ENCODE results near the gene HM13. TPM values are rescaled to one million over a fixed set of nuclear protein-coding genes. Genes with fewer than 3 reads are reported as not detected.

HM13 gene
- total RNA-seq, 6 experiments from 2014 or later: 265 to 332 (median 284) TPM

DNA sequence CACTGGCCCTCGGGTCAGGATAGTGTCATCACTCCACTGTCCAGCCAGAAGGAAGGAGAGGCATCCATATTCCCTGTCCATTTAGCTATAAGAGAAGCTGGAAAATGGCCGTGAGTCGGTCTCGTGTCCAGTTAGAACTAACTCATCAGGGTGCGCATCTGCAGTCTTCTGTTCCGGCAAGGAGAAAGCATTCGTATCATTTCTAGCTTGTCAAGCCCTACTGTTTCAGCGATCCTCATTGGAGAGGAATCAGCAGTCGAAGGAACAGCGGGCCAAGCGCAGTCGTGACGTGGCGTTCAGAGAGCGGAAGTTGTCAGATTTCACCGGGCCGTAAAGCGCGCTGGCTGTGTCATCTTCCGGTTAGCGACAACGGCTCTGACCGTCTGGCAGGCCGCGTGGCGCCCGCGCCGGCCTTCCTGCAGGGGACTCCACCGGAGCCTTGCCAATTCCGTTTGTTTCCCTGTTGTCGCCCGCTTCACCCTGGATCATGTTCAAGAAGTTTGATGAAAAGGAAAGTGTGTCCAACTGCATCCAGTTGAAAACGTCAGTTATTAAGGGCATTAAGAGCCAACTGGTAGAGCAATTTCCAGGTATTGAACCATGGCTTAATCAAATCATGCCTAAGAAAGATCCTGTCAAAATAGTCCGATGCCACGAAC, 32.9 kb downstream of the HM13 start:
- 0 out of 2 replicates have a peak, but pooled peaks have one; percentile 10 for TF ChIP-seq CTCF (IDR thresholded peaks at IDR 0.05)
- H3K4me3 Mint-ChIP-seq: peak overlapping the region; percentile 91
- H3K9me3 Mint-ChIP-seq: 0 out of 2 replicates have a peak, but pooled peaks cover 3% of the 10 kb centered on the region
- DNase-seq: peak; percentile 84
- H3K4me1 Mint-ChIP-seq (ENCODE audit: low read depth): peaks cover 78% of the 10 kb centered on the region
- H3K27me3 Mint-ChIP-seq (ENCODE audit: insufficient read depth): peaks cover 17% of the 10 kb centered on the region
- H3K27ac Mint-ChIP-seq: peak overlapping the region; percentile 99
- peaks cover 67% of the 10 kb centered on the region for H3K36me3 Mint-ChIP-seq (ENCODE audit: low read depth)

DNA sequence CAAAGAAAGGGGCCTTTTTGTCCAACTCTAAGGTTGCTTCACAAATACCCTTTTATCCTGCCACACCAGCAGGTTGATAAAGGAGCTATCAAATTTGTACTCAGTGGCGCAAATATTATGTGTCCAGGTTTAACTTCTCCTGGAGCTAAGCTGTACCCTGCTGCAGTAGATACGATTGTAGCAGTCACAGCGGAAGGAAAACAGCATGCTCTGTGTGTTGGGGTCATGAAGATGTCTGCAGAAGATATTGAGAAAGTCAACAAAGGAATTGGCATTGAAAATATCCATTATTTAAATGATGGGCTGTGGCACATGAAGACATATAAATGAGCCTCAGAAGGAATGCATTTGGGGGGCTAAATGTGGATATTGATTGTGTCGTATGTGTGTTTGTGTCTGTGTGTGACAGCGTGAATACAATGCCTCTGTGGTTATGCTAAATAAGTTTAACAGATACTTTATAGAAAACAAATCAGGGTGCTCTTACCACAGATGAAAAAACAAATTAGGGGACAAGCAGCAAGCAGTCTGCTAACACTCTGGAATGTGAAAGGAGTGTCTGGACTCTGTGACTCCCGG, 33.6 kb downstream of the HM13 start:
- H3K36me3 Mint-ChIP-seq (ENCODE audit: low read depth): peaks cover 64% of the 10 kb centered on the region
- 0 out of 2 replicates have a peak, but pooled peaks cover 3% of the 10 kb centered on the region for H3K9me3 Mint-ChIP-seq
- H3K27ac Mint-ChIP-seq: peak overlapping the region; percentile 99
- peaks cover 14% of the 10 kb centered on the region for H3K27me3 Mint-ChIP-seq (ENCODE audit: insufficient read depth)
- DNase-seq: no peak
- no peak for TF ChIP-seq CTCF (IDR thresholded peaks at IDR 0.05)
- H3K4me3 Mint-ChIP-seq: peak overlapping the region; percentile 91
- H3K4me1 Mint-ChIP-seq (ENCODE audit: low read depth): peaks cover 74% of the 10 kb centered on the region

- peaks cover 60% of the 10 kb centered on the region for H3K36me3 Mint-ChIP-seq (ENCODE audit: low read depth)
- peak overlapping the region; percentile 91 for H3K4me3 Mint-ChIP-seq
- 0 out of 2 replicates have a peak, but pooled peaks cover 3% of the 10 kb centered on the region for H3K9me3 Mint-ChIP-seq
- TF ChIP-seq CTCF (IDR thresholded peaks at IDR 0.05): no peak
- H3K27ac Mint-ChIP-seq: peak overlapping the region; percentile 99
- H3K27me3 Mint-ChIP-seq (ENCODE audit: insufficient read depth): peaks cover 13% of the 10 kb centered on the region
- H3K4me1 Mint-ChIP-seq (ENCODE audit: low read depth): peaks cover 66% of the 10 kb centered on the region
- no peak for DNase-seq
Measured at GRCh38 chr20:31548820-31549512, 34.7 kb downstream of the HM13 start.

DNA sequence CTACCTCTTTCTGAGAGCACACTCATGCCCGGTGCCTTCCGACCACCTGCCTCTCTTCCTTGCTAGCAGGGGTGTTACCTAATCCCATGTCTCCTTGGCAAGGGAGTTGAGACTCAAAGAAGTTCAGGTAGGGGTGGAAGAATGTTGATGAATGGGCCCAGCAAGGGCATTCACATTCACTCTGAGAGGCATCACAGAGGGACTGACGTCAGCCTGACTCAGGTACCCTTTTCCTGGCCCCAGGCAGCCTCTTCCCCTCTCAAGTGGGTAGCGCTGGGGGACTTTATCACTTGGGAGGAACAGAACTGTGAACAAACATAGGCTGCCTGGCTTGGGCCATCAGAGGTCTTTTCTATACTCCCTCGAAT, 35.3 kb downstream of the HM13 start:
- peaks cover 61% of the 10 kb centered on the region for H3K4me1 Mint-ChIP-seq (ENCODE audit: low read depth)
- no peak for DNase-seq
- peaks cover 57% of the 10 kb centered on the region for H3K36me3 Mint-ChIP-seq (ENCODE audit: low read depth)
- H3K27me3 Mint-ChIP-seq (ENCODE audit: insufficient read depth): peaks cover 13% of the 10 kb centered on the region
- no peak for TF ChIP-seq CTCF (IDR thresholded peaks at IDR 0.05)
- peak overlapping the region; percentile 91; the same call in 1 of the 2 replicates for H3K4me3 Mint-ChIP-seq
- 0 out of 2 replicates have a peak, but pooled peaks cover 3% of the 10 kb centered on the region for H3K9me3 Mint-ChIP-seq
- H3K27ac Mint-ChIP-seq: peak overlapping the region; percentile 99

DNA sequence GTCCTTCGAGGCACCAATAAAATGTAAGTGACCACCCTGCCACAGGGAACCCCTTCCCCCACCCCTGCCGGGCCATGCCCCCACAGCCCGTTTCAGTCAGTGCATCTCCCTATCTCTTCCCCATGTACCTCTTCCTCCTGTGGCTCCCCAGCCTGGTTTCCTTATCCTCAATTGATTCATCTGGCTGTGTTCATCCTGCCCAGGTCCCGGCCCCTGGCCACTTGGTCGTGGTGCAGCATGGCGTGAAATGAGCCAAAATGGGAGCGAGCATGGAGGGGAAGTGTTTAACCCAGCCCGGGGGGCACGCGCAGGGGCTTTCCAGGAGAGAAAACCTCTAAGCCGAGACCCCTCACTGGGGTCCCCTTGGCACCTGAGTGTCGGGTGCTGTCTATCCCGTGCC, 35.9 kb downstream of the HM13 start:
- Mint-ChIP-seq H3K4me1 (ENCODE audit: low read depth) (peaks cover 55% of the 10 kb centered on the region), H3K27ac (peak overlapping the region; percentile 99), H3K4me3 (no peak overlapping the region), H3K36me3 (ENCODE audit: low read depth) (peaks cover 54% of the 10 kb centered on the region), H3K27me3 (ENCODE audit: insufficient read depth) (peaks cover 13% of the 10 kb centered on the region), H3K9me3 (0 out of 2 replicates have a peak, but pooled peaks cover 3% of the 10 kb centered on the region)
- no peak for DNase-seq
- no peak for TF ChIP-seq CTCF (IDR thresholded peaks at IDR 0.05)
